GM21447 (cell line): ENCODE results near the gene CTCF.

Experiments used
- ATAC-seq: cut with Tn5 transposase; IDR thresholded peaks from one replicate; pipeline ENCODE4 v1.9.1; 2021; ENCODE audit not compliant: unreplicated experiment

The CTCF gene

GRCh38 chr16:67651039-67651438 lies 88.7 kb downstream of the CTCF start:
- no peak for ATAC-seq

DNA sequence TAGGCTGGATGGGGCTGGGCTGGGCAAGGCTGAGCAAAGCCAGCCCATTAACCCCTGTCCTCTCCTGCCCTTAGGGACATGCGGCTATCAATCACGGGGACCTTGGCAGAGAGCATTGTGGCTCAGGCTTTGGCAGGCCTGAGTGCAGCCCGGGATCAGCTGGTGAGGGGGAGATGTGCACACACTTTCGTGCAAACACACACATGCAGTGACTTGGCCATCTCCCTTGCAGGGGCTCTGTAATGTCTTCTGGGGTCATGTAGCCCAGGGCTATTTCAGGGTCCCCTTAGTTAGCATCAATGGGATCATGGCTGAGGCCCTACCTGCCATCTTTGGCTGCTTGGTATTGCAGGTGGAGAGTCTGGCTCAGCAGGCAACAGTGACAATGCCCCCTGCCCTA lies 89.5 kb downstream of the CTCF start:
- ATAC-seq, result no peak

- ATAC-seq, result no peak
Measured at GRCh38 chr16:67652578-67653127, 90.3 kb downstream of the CTCF start.

DNA sequence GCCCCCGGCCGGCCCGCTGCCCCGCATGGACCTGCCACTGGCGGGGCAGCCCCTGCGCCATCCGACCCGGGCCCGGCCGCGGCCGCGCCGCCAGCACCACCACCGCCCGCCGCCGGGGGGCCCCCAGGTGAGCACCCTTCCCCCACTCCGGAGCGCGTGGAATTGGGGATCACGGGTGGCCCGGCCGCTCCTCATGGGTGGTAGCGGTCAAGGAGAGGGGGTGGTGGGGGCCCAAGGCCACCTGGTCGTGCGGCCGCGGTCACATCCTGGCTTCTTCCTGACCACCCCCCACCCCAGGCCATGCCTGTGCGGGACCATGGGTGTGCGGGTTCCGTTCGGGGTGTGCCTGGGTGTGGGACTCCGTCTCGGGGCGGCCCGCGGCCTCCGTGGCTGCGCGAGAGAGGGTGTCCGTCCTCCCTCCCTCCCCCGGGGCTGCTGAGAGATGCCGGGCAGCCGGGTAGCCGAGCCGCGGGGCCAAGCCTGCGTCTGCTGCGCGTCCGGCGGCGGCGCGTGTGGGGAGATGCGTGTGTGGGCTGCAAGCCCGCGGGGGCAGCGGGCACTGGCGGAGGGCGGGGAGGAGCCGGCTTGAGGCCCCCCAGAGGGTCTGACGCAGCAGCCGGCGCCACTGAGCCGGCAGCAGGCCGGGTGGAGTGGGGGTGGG lies 90.9 kb downstream of the CTCF start:
- ATAC-seq, result no peak

DNA sequence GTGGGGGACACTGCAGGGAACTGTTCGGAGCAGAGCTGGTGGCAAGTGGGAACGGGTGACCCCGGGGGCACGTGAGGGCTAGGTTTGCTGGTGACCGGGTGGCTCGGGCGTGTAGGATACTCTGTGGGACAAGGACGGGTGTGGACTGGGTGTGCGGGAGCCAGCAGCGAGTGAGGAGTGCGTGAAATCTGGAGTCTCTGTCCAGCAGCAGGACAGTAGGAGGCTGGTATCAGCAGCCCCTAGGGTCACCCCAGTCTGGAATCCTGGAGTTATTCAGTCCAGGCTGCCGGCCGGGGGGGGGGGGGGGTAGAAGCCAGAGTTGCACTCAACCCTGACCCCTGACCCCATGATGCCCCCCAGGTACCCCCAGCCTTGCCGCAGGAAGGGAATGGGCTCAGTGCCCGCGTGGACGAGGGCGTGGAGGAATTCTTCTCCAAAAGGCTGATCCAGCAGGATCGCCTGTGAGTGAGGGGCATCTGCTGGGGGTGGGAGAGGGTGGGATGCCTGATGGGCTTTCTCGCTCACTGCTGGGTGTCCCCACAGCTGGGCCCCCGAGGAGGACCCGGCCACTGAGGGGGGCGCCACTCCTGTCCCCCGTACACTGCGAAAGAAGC lies 91.6 kb downstream of the CTCF start:
- ATAC-seq, result no peak

DNA sequence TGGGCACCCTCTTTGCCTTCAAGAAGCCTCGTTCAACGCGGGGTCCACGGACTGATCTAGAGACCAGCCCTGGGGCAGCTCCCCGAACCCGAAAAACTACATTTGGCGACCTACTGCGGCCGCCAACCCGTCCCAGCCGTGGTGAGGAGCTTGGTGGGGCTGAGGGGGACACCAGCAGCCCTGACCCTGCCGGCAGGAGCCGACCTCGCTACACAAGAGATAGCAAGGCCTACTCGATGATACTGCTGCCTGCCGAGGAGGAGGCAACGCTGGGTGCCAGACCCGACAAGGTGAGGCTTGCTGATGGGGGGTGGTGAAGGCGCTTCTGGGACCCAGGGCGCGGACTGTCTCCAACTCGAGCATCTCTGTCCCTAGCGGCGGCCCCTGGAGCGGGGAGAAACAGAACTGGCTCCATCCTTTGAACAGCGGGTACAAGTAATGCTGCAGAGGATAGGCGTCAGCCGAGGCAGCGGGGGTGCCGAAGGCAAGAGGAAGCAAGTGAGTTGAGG lies 92.1 kb downstream of the CTCF start:
- ATAC-seq, result no peak

GRCh38 chr16:67655363-67655762 lies 93.0 kb downstream of the CTCF start:
- no peak for ATAC-seq

GRCh38 chr16:67656344-67657016 lies 94.2 kb downstream of the CTCF start:
- ATAC-seq, result no peak

- no peak for ATAC-seq
Measured at GRCh38 chr16:67657017-67657608, 94.8 kb downstream of the CTCF start.

- ATAC-seq, result no peak
Measured at GRCh38 chr16:67657751-67658518, 95.6 kb downstream of the CTCF start.

DNA sequence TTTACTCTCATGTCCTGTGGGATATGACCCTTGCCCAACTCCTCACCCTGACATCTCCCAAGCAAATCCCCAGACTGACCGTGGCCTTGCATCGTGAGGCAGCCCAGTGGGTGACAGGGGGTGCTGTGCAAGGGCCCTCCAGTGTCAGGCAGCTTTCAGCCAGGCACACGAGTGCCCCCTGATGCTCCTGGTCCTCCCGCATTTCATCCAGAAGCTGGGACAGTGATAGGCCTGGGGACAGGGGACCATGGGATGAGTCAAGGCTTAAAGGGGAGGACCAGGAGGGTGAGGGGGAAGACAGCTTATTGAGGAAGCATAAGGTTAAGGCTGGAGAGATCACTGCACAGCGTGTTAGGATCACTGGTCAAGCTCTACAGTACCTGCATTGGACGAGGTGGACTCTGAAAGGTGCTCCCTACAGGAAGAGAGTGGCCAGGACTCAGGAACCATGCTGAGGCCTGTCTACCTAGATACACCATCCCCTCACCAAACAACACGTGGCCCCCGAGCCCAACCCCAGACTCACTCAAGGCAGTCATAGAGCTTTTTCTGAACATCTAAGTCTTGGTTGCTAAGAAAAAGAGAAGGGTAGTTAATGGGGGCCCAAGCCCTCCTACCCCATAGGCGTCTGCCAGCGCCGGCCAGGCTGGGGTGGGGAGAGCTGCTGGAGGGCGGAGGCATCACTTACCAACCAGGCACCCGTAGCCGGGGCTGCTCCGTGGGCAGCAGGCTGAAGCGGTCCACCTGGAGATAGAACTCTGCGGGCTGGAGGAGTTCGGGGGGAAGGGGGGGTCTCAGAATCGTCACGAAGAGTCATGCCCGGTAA lies 96.7 kb downstream of the CTCF start:
- ATAC-seq, result no peak

- ATAC-seq, result peak; percentile 53
Measured at GRCh38 chr16:67659675-67660563, 97.6 kb downstream of the CTCF start, which contains the start of gene ACD. Gene ACD, minus strand, starts transcription at chr16:67660260. Its CDS starts 40 bp downstream, at chr16:67660220.

- ATAC-seq, result peak; percentile 68
Measured at GRCh38 chr16:67660564-67661028, 98.3 kb downstream of the CTCF start, which contains the start of gene PARD6A. Gene PARD6A, plus strand, starts transcription at chr16:67660960. Its CDS starts 79 bp downstream, at chr16:67661039.

DNA sequence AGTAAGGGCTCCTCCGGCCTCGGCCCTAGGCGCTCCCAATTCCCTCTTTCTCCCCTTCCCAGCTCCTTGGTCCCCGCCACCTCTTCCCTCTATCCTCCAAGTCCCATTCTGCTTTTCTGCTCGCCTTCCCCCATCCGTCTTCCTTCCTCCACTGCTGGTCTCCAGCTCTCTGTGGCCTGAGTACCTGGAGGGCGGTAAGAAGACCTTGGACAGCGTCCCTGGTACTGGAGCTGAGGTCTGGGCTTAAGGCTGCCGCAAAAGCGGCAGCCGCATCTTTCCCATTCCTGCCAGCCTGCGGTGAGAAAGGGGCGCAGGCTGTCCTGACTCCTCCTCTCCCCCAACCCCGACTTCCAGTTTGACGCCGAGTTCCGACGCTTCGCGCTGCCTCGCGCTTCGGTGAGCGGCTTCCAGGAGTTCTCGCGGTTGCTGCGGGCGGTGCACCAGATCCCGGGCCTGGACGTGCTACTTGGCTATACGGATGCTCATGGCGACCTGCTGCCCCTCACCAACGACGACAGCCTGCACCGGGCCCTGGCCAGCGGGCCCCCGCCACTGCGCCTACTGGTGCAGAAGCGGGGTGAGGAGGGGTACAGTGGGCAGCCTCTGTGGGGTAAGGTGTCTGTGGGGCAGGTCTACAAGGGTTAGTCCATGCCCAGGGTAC lies 98.9 kb downstream of the CTCF start:
- peak; percentile 2 for ATAC-seq

- ATAC-seq, result no peak
Measured at GRCh38 chr16:67661886-67662652, 99.7 kb downstream of the CTCF start.

DNA sequence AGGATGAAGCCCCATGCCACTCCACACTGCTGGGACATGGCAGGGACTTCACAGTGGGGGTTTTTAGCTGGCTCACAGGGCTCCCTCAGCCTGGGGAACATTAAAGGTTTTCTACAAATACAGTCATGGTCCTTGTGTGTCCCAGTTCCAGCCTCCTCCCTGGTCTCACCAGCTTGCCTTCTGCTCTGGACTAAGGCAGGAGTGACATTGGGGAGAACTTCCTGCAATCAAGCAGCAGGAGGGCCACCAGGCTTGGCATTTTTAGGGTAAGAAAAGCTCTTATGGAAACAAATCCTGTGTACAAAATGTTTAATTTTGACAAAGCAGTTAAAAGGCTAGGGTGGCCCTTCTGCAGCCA lies 100.3 kb downstream of the CTCF start:
- ATAC-seq, result no peak

DNA sequence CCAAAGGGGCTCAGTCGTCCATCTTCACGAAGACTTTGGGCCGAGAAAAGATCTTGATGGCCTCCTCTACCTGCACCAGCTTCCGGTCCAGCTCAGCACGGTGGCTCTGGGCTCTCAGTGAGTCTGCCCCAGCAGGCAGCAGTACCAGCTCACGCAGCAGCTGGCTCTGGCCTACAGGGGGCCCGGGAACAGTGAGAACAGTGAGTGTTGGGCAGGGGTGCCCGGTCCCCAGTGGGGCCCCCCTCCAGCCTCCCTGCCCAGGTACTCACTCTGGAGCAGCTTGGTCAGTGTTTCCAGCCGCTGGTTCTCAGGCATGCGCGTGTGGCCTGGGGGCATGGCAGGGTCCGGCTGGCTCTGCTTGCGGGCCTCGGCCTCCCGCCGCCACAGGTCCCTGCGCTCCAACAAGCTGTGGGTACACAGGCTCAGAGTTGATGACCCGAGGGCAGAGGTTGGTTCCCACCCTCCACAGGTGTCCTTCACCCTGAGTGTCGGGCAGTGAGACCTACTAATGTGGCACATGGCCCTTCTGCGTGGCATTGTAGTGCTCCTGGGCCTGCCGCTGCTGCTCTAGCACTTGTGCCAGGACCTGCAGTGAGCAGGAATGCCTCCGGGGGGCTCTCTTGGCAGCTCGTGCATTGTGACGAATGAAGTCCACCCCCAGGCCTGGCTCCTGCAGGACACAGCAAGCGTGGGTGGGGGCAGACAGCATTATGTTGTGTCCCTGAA lies 101.0 kb downstream of the CTCF start:
- ATAC-seq, result no peak
